GM23338 (cell line): ENCODE data around the gene SLITRK6.
A peak's percentile ranks its signal among the peaks of the same experiment; 100 is the strongest.

Experiments
- CREB1 ChIP-seq: fragments of 250-450 bp; sonication (Bioruptor Pico); IDR thresholded peaks from 2 replicates; pipeline ENCODE4 v1.5.0; 2020; ENCODE audit warnings: low read depth, mild to moderate bottlenecking, moderate library complexity
- CTCF ChIP-seq, 2 experiments: fragments of 200-600 bp in 1 of 2; sonication (generic) in 1 of 2; conservative IDR thresholded peaks; 2 replicates each; pipeline versions ENCODE4 v1.5.1 to v1.6.1; 2016 to 2017; ENCODE audit warnings: antibody characterized with exemption in 2 of 2, low read depth in 2 of 2, mild to moderate bottlenecking in 2 of 2, moderate library complexity in 1 of 2
- ETS1 ChIP-seq: IDR thresholded peaks from 2 replicates; pipeline ENCODE4 v1.6.1; 2016; ENCODE audit warnings: antibody characterized with exemption
- EZH2 ChIP-seq: fragments of 200-600 bp; sonication (generic); IDR thresholded peaks from one replicate; pipeline ENCODE4 v1.8.0; 2017; ENCODE audit warnings: antibody characterized with exemption, mild to moderate bottlenecking, low read depth; ENCODE audit not compliant: unreplicated experiment
- EZH2phosphoT487 ChIP-seq: fragments of 200-600 bp; sonication (generic); IDR thresholded peaks from one replicate; pipeline ENCODE4 v1.8.1; 2018; ENCODE audit warnings: antibody characterized with exemption; ENCODE audit not compliant: unreplicated experiment
- JUNB ChIP-seq: IDR thresholded peaks from one replicate; pipeline ENCODE4 v1.6.1; 2016; ENCODE audit warnings: antibody characterized with exemption; ENCODE audit not compliant: unreplicated experiment
- NANOG ChIP-seq: IDR thresholded peaks from 2 replicates; pipeline ENCODE4 v1.6.1; 2016; ENCODE audit warnings: antibody characterized with exemption, borderline replicate concordance
- POLR2AphosphoS5 ChIP-seq: IDR thresholded peaks from 2 replicates; pipeline ENCODE4 v1.6.1; 2016; ENCODE audit warnings: antibody characterized with exemption, low read depth
- REST ChIP-seq: IDR thresholded peaks from one replicate; pipeline ENCODE4 v1.6.1; 2018; ENCODE audit warnings: antibody characterized with exemption; ENCODE audit not compliant: unreplicated experiment
- STAT1 ChIP-seq: IDR thresholded peaks from one replicate; pipeline ENCODE4 v1.6.1; 2016; ENCODE audit warnings: antibody characterized with exemption; ENCODE audit not compliant: unreplicated experiment
- ZNF114 ChIP-seq: fragments of 250-450 bp; sonication (Bioruptor Pico); IDR thresholded peaks from 2 replicates; pipeline ENCODE4 v1.5.0; 2020; ENCODE audit warnings: mild to moderate bottlenecking, moderate library complexity
- ZNF331 ChIP-seq: fragments of 250-450 bp; sonication (Bioruptor Pico); IDR thresholded peaks from 2 replicates; pipeline ENCODE4 v1.5.0; 2020; ENCODE audit warnings: low read depth, mild to moderate bottlenecking, moderate library complexity
- ZNF462 ChIP-seq: fragments of 250-450 bp; sonication (Bioruptor Pico); IDR thresholded peaks from 2 replicates; pipeline ENCODE4 v1.5.0; 2020; ENCODE audit warnings: mild to moderate bottlenecking, moderate library complexity

- TF ChIP-seq CTCF (conservative IDR thresholded peaks at IDR 0.05; ENCODE audit: low read depth in 2 of 2) (peak in 1 of 2 experiments; percentile 41; a peak in 2 of 4 replicates), EZH2phosphoT487 (no peak), REST (no peak), POLR2AphosphoS5 (no peak), CREB1 (CRISPR knock-in tag) (no peak), EZH2 (no peak), ZNF114 (no peak), ETS1 (no peak), JUNB (no peak), ZNF331 (no peak), NANOG (no peak; the same call in 1 of the 2 replicates), ZNF462 (CRISPR knock-in tag) (no peak), STAT1 (no peak)
Measured at GRCh38 chr13:85799097-85799582, at the start of gene SLITRK6.
